ENCODE data around the gene SPI1. TPM values are rescaled to one million over a fixed set of nuclear protein-coding genes. Genes with fewer than 3 reads are reported as not detected.

SPI1 gene
- total RNA-seq, 2 experiments from 2014 or later: 71.2 to 79.6 TPM

DNA sequence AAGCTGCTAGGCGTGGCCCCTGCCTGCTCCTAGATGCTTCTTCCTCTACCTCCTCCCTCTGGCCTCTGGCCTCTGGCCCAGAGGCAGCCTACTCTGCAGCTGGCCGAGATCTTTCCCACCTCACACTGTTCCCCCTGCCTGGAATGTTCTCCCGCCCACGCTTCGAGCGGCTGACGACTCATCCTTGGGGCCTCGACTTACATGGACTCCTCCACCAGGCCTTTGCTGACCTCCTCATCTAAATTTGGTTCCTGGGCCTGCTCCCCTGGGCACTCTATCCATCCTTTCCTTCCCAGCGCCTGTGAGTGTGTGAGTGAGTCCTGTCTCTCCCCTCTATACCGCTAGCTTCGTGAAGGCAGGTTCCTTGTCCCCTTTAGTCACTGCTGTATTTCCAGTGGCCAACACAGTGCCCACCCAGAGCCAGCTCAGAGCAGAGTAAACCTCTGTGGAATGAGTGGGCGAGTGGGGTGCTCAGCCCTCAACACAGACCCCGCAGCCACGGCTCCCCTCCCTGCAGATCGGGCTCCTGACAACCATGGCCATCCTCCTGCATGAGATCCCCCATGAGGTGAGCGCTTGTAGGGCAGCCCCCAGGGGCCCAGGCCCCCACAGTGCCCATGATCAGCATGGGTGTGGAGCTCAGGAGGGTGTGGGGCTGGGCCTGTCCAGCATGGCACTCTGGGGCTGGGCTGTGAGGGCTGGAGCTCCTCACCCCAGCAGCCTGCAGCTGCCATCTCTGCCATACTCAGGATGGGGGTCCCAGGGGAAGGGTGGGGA lies 35.7 kb upstream of the SPI1 start:
- no TSS peak for BruUV-seq (replicated peaks)
- ChIA-PET CTCF (ENCODE audit: unreplicated experiment) (interaction anchor here (0.5 kb wide), 1 partner anchor 79 kb away, joined by 3 read pairs; no protein-coding TSS in a partner anchor), POLR2A (no interaction called here)
- Histone ChIP-seq H3K9me2 (ENCODE audit: insufficient read depth, low read length) (no peaks in the 10 kb centered on the region), H3K4me2 (ENCODE audit: low read length) (no peak overlapping the region), H2AFZ (ENCODE audit: low read length) (no peak overlapping the region), H3K4me1 (ENCODE audit: insufficient read depth, low read length, poor library complexity, severe bottlenecking) (peaks cover 14% of the 10 kb centered on the region), H3K9me3 (ENCODE audit: low read length) (no peaks in the 10 kb centered on the region), H4K20me1 (ENCODE audit: insufficient read depth, low read length) (no peaks in the 10 kb centered on the region), H3K27ac (ENCODE audit: low read depth, low read length, poor library complexity, severe bottlenecking) (no peak overlapping the region), H3K36me3 (ENCODE audit: insufficient read depth, low read length) (peaks cover 49% of the 10 kb centered on the region), H3K4me3 (ENCODE audit: low read depth, low read length, poor library complexity, severe bottlenecking) (no peak overlapping the region), H3K79me2 (ENCODE audit: insufficient read depth, low read depth, low read length) (no peaks in the 10 kb centered on the region)
- intact Hi-C loops (cut with micrococcal nuclease; ENCODE audit: unreplicated experiment): no loop called here
- no peak for TF ChIP-seq CTCF (conservative IDR thresholded peaks at IDR 0.05; ENCODE audit: low read length)
- DNase-seq (ENCODE audit: low spot score): no peak

DNA sequence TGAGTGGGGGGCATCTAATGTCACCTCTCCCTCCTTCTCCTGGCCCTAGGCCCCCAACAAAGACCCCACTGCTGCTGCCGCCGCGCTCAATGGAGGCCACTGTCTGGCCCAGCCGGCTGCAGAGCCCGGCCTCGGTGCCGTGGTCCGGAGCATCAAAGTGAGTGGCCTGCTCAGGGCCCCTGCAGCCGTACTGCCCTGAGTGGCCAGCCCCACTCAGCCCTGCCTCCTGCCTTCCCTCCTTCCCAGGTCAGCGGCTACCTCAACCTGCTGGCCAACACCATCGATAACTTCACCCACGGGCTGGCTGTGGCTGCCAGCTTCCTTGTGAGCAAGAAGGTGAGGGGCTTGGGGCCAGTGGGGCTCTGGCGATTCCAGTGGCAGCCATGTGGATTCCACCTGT lies 35.0 kb upstream of the SPI1 start:
- Histone ChIP-seq H3K4me1 (ENCODE audit: insufficient read depth, low read length, poor library complexity, severe bottlenecking) (peaks cover 18% of the 10 kb centered on the region), H3K4me2 (ENCODE audit: low read length) (no peak overlapping the region), H3K27ac (ENCODE audit: low read depth, low read length, poor library complexity, severe bottlenecking) (no peak overlapping the region), H3K79me2 (ENCODE audit: insufficient read depth, low read depth, low read length) (no peaks in the 10 kb centered on the region), H2AFZ (ENCODE audit: low read length) (no peak overlapping the region), H3K36me3 (ENCODE audit: insufficient read depth, low read length) (peaks cover 41% of the 10 kb centered on the region), H3K4me3 (ENCODE audit: low read depth, low read length, poor library complexity, severe bottlenecking) (no peak overlapping the region), H3K9me2 (ENCODE audit: insufficient read depth, low read length) (no peaks in the 10 kb centered on the region), H4K20me1 (ENCODE audit: insufficient read depth, low read length) (no peaks in the 10 kb centered on the region), H3K9me3 (ENCODE audit: low read length) (no peaks in the 10 kb centered on the region)
- TF ChIP-seq EZH2phosphoT487 (IDR thresholded peaks at IDR 0.05; ENCODE audit: borderline replicate concordance, low read depth, low read length): no peak
- no peak for TF ChIP-seq CTCF (conservative IDR thresholded peaks at IDR 0.05; ENCODE audit: low read length)
- POLR2A ChIA-PET: interaction anchor here (0.6 kb wide), 1 partner anchor 193 kb away, joined by 3 read pairs; no protein-coding TSS in a partner anchor
- intact Hi-C loops (cut with micrococcal nuclease; ENCODE audit: unreplicated experiment): no loop called here
- no peak for DNase-seq (ENCODE audit: low spot score)
- BruUV-seq (replicated peaks): no TSS peak
- CTCF ChIA-PET (ENCODE audit: unreplicated experiment): no interaction called here
